Lower lobe of right lung (tissue), 2 donors: ENCODE data around the gene MRPS15. TPM values are rescaled to one million over a fixed set of nuclear protein-coding genes. Genes with fewer than 3 reads are reported as not detected.

ENCODE experiments used
- ATAC-seq, 2 donors: fragments of 200-7000 bp; cut with Tn5 transposase; one replicate each; pipeline ENCODE4 v1.9.1; 2020 to 2022; ENCODE audit warnings: mild to moderate bottlenecking in 2 of 2, moderate library complexity in 2 of 2
- DNase-seq: peaks from one replicate; pipeline ENCODE4 v3.0.0-alpha.2; 2020
- H3K27ac ChIP-seq: fragments of 200-600 bp; one replicate; pipeline ENCODE4 v1.8.0; 2022
- H3K27me3 ChIP-seq: fragments of 200-600 bp; one replicate; pipeline ENCODE4 v1.8.0; 2022; ENCODE audit warnings: low read depth
- H3K36me3 ChIP-seq: fragments of 200-600 bp; one replicate; pipeline ENCODE4 v1.8.0; 2022; ENCODE audit warnings: mild to moderate bottlenecking
- H3K4me1 ChIP-seq: fragments of 200-600 bp; one replicate; pipeline ENCODE4 v1.8.0; 2022
- H3K4me3 ChIP-seq: fragments of 200-600 bp; one replicate; pipeline ENCODE4 v1.8.0; 2022; ENCODE audit warnings: mild to moderate bottlenecking
- H3K9me3 ChIP-seq: fragments of 200-600 bp; one replicate; pipeline ENCODE4 v1.8.0; 2022
- intact Hi-C: fragments of 100-400 bp; cut with DNase I; formaldehyde crosslinking; loops from one replicate; pipeline ENCODE4 v1.11.0; 2022
- total RNA-seq: library from RNA; stranded (reverse); fragmentation: NEBNext Ultra II Directional; extraction: Animal tissue kit (Norgen Biotek cat#: 25700); gene quantifications from one replicate; pipeline ENCODE4 v1.2.1, GENCODE V29; 2021
- TF ChIP-seq, protein P1 (sequence below): fragments of 200-600 bp; IDR thresholded peaks from one replicate; pipeline ENCODE4 v1.8.0; 2022; ENCODE audit warnings: antibody characterized with exemption, mild to moderate bottlenecking
- donor health status: DM: no; HTN: yes; CAD: no; lungs with severe emphysema.

Gene MRPS15
- total RNA-seq, 1 donor from 2014 or later, result 59.4 TPM

DNA sequence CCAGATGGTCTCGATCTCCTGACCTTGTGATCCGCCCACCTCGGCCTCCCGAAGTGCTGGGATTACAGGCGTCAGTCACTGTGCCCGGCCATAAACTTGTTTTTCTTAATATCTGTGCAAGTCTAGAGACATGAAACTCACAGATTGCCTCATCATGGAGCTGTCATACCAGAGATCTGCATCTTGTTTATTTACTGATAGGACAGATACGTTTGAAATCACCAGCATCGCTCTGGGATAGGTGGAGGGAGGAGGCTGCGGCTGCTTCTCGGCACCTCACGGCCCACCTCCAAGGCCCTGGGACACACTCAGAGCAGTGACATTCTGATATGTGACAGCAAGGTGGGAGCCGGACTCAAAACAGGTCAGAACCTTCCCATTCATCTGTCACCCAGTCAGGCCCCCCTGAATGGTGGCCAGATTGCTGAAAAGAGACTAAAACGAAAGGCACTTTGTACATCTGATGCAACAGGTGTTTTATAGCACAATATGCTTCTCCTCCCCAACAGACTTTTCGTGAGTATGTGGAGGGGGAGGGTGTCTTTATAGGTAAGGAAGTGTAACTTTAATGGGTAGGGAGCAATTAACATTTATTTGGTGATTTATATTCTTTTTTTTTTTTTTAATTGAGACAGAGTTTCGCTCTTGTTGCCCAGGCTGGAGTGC, 48.4 kb downstream of the MRPS15 start:
- Histone ChIP-seq H3K4me1 (peaks cover 5% of the 10 kb centered on the region), H3K27me3 (no peaks in the 10 kb centered on the region), H3K36me3 (peaks cover 21% of the 10 kb centered on the region), H3K27ac (no peak overlapping the region), H3K4me3 (no peak overlapping the region), H3K9me3 (no peaks in the 10 kb centered on the region)
- TF ChIP-seq, protein P1, sequence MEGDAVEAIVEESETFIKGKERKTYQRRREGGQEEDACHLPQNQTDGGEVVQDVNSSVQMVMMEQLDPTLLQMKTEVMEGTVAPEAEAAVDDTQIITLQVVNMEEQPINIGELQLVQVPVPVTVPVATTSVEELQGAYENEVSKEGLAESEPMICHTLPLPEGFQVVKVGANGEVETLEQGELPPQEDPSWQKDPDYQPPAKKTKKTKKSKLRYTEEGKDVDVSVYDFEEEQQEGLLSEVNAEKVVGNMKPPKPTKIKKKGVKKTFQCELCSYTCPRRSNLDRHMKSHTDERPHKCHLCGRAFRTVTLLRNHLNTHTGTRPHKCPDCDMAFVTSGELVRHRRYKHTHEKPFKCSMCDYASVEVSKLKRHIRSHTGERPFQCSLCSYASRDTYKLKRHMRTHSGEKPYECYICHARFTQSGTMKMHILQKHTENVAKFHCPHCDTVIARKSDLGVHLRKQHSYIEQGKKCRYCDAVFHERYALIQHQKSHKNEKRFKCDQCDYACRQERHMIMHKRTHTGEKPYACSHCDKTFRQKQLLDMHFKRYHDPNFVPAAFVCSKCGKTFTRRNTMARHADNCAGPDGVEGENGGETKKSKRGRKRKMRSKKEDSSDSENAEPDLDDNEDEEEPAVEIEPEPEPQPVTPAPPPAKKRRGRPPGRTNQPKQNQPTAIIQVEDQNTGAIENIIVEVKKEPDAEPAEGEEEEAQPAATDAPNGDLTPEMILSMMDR, result no peak
- no peak for ATAC-seq
- DNase-seq, result no peak
- intact Hi-C loops, result no loop called here

DNA sequence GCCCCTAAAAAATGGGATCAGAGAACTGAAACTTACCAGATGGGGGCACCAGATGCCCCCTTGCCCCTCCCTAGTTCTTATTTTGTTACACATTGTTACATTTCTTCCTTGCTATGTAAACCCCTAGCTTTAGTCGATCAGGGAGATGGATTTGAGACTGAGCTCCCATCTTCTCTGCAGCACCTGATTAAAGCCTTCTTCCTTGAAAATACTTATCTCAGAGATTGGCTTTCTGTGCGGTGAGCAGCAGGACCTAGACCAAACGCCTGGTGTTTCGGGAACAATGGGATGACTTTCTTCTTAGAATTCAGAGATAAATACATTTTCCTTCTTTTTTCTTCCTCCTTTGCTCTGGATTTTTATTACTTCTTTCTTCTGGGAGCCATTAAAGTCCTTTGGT, 49.8 kb downstream of the MRPS15 start:
- Histone ChIP-seq H3K4me1 (no peaks in the 10 kb centered on the region), H3K4me3 (no peak overlapping the region), H3K9me3 (no peaks in the 10 kb centered on the region), H3K36me3 (peaks cover 21% of the 10 kb centered on the region), H3K27me3 (no peaks in the 10 kb centered on the region), H3K27ac (no peak overlapping the region)
- intact Hi-C loops, result no loop called here
- ATAC-seq (no peak), DNase-seq (no peak)
- TF ChIP-seq, protein P1, result no peak

DNA sequence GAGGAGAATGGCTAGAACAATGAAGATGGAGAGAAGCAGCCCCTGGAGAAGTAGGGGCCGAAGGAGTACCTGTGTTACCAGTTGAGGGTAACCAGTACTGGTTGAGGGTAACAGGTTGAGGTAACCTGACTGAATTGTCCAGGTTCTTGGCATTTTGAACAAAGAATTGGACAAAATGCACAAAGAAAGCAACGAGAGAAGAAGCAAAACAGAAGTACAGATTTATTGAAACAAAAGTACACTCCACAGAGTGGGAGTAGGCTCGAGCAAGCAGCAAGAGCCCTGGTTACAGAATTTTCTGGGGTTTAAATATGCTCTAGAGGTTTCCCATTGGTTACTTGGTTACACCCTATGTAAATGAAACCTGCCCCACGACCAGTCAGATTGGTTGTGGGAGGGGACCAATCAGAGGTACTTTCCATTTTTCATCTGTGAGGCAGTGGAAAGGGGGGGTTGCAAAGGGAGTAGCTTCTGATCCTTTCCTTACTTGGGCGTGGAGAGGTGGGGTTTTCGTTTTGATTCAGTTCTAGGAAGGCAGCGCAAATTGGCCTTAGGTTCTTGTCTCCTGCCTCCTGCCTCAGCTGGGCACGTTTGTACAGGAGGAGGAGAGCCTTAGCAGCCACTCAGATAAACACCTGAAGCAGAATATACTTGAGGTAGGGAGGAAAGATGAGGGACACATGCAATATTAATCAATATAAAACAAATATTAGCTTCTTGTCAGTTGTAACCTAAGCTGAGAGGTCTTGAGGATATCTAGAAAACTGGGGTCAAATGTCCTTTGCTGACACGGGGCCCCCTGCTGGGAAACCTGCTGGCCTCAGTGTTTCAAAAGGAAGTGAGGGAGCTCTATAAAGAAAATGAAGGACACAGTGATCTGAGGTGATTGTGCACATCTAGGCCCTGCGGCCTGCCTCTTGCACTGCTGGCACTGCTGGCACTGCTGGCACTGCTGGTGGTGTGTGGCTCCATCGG, 52.2 kb downstream of the MRPS15 start:
- Histone ChIP-seq H3K9me3 (no peaks in the 10 kb centered on the region), H3K4me1 (no peaks in the 10 kb centered on the region), H3K27ac (no peak overlapping the region), H3K27me3 (no peaks in the 10 kb centered on the region), H3K4me3 (no peak overlapping the region), H3K36me3 (peaks cover 13% of the 10 kb centered on the region)
- no peak for DNase-seq
- TF ChIP-seq, protein P1, result no peak
- intact Hi-C loops, result no loop called here
- peak in 1 of 2 donors; percentile 29 for ATAC-seq

DNA sequence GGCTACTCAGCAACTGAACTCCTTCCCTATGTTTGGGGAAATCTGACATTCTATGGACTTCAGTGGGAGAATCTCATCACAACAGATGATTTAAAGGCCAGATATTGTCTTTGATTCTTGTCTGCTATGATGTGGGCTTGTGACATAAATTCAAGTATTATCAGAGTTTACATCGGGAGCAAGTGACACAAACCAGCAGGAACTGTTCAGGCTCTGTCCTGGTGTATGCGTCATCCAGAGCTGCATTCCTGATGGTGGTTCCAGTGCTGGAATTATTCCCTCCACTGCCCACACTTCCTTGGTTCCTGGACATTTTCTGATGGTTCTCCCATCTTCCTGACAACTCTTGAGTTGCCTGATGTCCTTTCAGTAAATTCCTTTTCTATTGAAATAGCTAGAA, 55.7 kb downstream of the MRPS15 start:
- TF ChIP-seq, protein P1, result no peak
- H3K27me3 ChIP-seq, result no peaks in the 10 kb centered on the region
- H3K9me3 ChIP-seq, result no peaks in the 10 kb centered on the region
- ATAC-seq (no peak), DNase-seq (no peak)
- no peaks in the 10 kb centered on the region for H3K4me1 ChIP-seq
- H3K4me3 ChIP-seq, result no peak overlapping the region
- intact Hi-C loops, result no loop called here
- no peak overlapping the region for H3K27ac ChIP-seq
- peaks cover 5% of the 10 kb centered on the region for H3K36me3 ChIP-seq

DNA sequence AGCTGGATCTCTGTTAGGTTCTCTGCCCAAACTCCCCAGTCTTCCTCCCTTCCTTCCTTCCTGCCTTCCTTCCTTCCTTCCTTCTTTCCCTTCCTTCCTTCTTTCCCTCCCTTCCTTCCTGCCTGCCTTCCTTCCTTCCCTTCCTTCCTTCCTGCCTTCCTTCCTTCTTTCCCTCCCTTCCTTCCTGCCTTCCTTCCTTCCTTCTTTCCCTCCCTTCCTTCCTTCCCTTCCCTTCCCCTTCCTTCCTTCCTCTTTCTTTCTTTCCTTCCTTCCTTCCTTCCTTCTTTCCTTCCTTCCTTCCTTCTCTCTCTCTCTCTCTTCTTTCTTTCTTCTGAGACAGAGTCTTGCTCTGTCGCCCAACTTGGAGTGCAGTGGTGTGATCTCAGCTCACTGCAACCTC, 57.7 kb downstream of the MRPS15 start:
- DNase-seq (no peak), ATAC-seq (no peak)
- intact Hi-C loops, result no loop called here
- H3K36me3 ChIP-seq, result peaks cover 5% of the 10 kb centered on the region
- TF ChIP-seq, protein P1, result no peak
- no peak overlapping the region for H3K4me3 ChIP-seq
- peaks cover 7% of the 10 kb centered on the region for H3K4me1 ChIP-seq
- no peaks in the 10 kb centered on the region for H3K9me3 ChIP-seq
- H3K27ac ChIP-seq, result no peak overlapping the region
- no peaks in the 10 kb centered on the region for H3K27me3 ChIP-seq

Other genes starting within 250 kb of the MRPS15 start
- 81.0 TPM for gene THRAP3, start 239.9 kb downstream of the MRPS15 start, total RNA-seq
- gene SH3D21, start 158.0 kb downstream of the MRPS15 start, total RNA-seq, result 8.5 TPM
- 25.7 TPM for gene EVA1B, start 140.7 kb downstream of the MRPS15 start, total RNA-seq
- 74.2 TPM for gene STK40, start 78.5 kb downstream of the MRPS15 start, total RNA-seq
- gene LSM10, start 66.5 kb downstream of the MRPS15 start, total RNA-seq, result 44.5 TPM
- gene OSCP1, start 13.9 kb downstream of the MRPS15 start, total RNA-seq, result 17.1 TPM
- gene CSF3R, start 18.5 kb upstream of the MRPS15 start, total RNA-seq, result 214 TPM